ENCODE measurements around the gene CCDC91. TPM values are rescaled to one million over a fixed set of nuclear protein-coding genes. Genes with fewer than 3 reads are reported as not detected.

CCDC91 gene
- total and polyA plus RNA-seq, 4 donors: 19.8 to 30.1 (median 28.7) TPM

DNA sequence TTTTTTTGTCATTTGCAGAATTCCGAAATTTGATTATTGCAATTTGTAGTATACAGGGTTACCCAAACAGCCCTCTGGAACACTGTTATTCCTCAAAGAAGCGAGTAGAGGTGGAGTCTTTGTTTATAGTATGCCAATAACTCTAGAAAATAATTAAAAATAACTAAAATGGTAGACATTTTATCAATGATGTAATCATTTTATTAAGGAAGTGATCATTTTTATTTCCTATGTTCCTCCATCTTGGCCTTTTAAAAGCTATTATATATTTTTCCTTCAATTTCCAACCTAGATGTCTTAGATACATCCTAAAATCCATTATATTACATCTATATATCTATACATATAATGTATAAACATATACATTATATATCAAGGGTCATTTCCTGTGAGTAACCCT is 106.0 kb downstream of the CCDC91 start:
- Histone ChIP-seq H3K4me1 (ENCODE audit: control insufficient read depth in 1 of 2, insufficient read depth in 2 of 2, low read length in 2 of 2) (no peaks in the 10 kb centered on the region), H3K9me3 (ENCODE audit: control insufficient read depth, low read length) (no peaks in the 10 kb centered on the region), H3K4me3 (ENCODE audit: low read length in 2 of 2) (no peak overlapping the region), H3K27me3 (ENCODE audit: control insufficient read depth in 1 of 2, insufficient read depth in 2 of 2, low read length in 1 of 2) (no peaks in the 10 kb centered on the region), H3K27ac (ENCODE audit: low read depth in 1 of 2, low read length in 2 of 2) (no peak overlapping the region), H3K36me3 (ENCODE audit: control insufficient read depth in 1 of 2, insufficient read depth in 2 of 2, low read length in 1 of 2) (peaks cover 0 to 2% of the 10 kb centered on the region in 2 donors)
- DNase-seq (no peak), ATAC-seq (ENCODE audit: low FRiP score) (no peak)
- intact Hi-C loops (cut with DNase I): no loop called here
- 96 to 97% methylated on average over 2 of the region's 2 CpGs for WGBS, 2 donors

DNA sequence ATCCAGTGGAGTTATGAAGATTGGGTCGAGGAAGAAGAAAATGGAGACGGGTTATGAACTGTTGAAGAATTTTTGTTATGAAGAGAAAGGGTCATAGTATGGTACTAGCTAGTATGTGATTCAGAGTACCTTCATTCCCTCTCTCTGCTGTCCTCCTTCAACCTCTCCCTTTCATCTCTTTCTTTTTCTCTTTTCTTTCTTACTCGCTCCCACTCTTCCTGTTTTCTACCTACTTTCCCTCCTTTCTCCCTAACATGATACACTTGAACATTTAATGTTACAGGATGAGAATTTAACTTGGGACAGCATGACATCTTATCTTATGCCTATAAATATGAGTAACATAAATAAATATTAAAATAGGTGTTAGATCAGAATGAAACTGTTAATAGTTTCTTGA is 112.9 kb downstream of the CCDC91 start:
- Histone ChIP-seq H3K4me3 (ENCODE audit: low read length in 2 of 2) (no peak overlapping the region), H3K27me3 (ENCODE audit: control insufficient read depth in 1 of 2, insufficient read depth in 2 of 2, low read length in 1 of 2) (no peaks in the 10 kb centered on the region), H3K27ac (ENCODE audit: low read depth in 1 of 2, low read length in 2 of 2) (no peak overlapping the region), H3K9me3 (ENCODE audit: control insufficient read depth, low read length) (no peaks in the 10 kb centered on the region), H3K4me1 (ENCODE audit: control insufficient read depth in 1 of 2, insufficient read depth in 2 of 2, low read length in 2 of 2) (no peaks in the 10 kb centered on the region), H3K36me3 (ENCODE audit: control insufficient read depth in 1 of 2, insufficient read depth in 2 of 2, low read length in 1 of 2) (no peaks in the 10 kb centered on the region)
- WGBS, 2 donors: 95 to 97% methylated on average over 3 of the region's 3 CpGs
- DNase-seq: no peak
- intact Hi-C loops (cut with DNase I): no loop called here
- no peak for ATAC-seq (ENCODE audit: low FRiP score)

DNA sequence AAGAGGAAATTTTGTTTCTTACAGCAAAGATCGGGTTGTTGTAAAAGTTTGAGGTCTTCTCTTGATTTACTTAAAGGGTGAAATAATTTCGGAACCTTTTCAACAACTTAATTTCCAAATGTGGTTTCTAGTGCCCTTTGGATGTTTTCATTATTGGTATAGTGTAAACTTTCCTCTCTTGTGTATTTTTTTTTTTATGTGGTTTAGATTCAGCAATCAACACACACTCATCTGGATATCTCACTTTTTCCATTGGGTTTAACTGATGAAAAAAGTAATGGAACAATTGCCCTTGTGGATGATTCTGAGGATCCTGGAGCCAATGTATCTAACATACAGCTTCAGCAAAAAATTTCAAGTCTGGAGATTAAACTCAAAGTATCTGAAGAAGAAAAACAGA is 116.3 kb downstream of the CCDC91 start:
- no peak for DNase-seq
- 98 to 100% methylated on average over 2 of the region's 2 CpGs for WGBS, 2 donors
- Histone ChIP-seq H3K4me3 (ENCODE audit: low read length in 2 of 2) (no peak overlapping the region), H3K27me3 (ENCODE audit: control insufficient read depth in 1 of 2, insufficient read depth in 2 of 2, low read length in 1 of 2) (no peaks in the 10 kb centered on the region), H3K4me1 (ENCODE audit: control insufficient read depth in 1 of 2, insufficient read depth in 2 of 2, low read length in 2 of 2) (no peaks in the 10 kb centered on the region), H3K9me3 (ENCODE audit: control insufficient read depth, low read length) (no peaks in the 10 kb centered on the region), H3K36me3 (ENCODE audit: control insufficient read depth in 1 of 2, insufficient read depth in 2 of 2, low read length in 1 of 2) (no peaks in the 10 kb centered on the region), H3K27ac (ENCODE audit: low read depth in 1 of 2, low read length in 2 of 2) (no peak overlapping the region)
- intact Hi-C loops (cut with DNase I): no loop called here
- no peak for ATAC-seq (ENCODE audit: low FRiP score)

DNA sequence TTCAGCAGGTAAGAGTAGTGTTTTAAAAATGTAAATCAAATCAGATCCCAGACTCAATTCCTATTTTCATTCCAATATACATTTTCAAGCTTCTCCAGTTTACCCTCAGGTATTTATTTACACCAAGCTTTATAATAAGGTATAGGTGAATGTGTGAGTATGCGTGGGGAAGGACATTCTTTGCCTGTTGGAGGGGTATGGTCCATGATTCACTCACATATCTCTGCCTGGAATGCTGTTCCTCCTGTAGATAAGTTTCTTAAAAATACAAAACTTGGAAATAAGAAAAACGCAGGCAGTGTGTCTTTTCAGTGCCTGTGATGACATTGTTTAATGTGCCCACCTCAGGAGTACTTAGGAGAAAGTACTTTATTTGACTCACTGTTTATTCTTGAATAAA is 118.6 kb downstream of the CCDC91 start:
- no peak for ATAC-seq (ENCODE audit: low FRiP score)
- DNase-seq: no peak
- no peak overlapping the region for H3K4me3 ChIP-seq (ENCODE audit: low read length in 2 of 2)
- no peaks in the 10 kb centered on the region for H3K9me3 ChIP-seq (ENCODE audit: control insufficient read depth, low read length)
- intact Hi-C loops (cut with DNase I): no loop called here
- no peaks in the 10 kb centered on the region for H3K27me3 ChIP-seq (ENCODE audit: control insufficient read depth in 1 of 2, insufficient read depth in 2 of 2, low read length in 1 of 2)
- H3K36me3 ChIP-seq (ENCODE audit: control insufficient read depth in 1 of 2, insufficient read depth in 2 of 2, low read length in 1 of 2): no peaks in the 10 kb centered on the region
- H3K27ac ChIP-seq (ENCODE audit: low read depth in 1 of 2, low read length in 2 of 2): no peak overlapping the region
- H3K4me1 ChIP-seq (ENCODE audit: control insufficient read depth in 1 of 2, insufficient read depth in 2 of 2, low read length in 2 of 2): peaks cover 0 to 4% of the 10 kb centered on the region in 2 donors
- 75 to 79% methylated on average over 2 of the region's 2 CpGs for WGBS, 2 donors

DNA sequence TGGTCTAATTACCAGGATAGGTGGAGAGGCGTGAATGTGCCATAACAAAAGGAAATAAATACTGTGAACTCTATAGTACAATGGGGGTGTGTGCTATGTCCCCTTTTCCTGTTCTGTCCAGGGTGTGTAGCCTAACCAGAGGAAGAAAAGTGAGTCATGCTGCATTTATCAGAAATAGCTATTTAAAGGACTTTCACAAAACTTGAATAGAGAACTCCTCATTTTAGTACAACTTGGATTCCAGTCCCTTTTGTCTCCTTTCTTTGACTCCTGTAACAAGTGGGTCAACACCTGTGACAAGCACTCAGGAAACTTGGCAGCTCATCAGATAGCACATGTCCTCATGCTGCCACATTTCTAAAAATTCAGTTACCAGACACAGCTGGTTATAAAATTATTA is 123.4 kb downstream of the CCDC91 start:
- Histone ChIP-seq H3K27ac (ENCODE audit: low read depth in 1 of 2, low read length in 2 of 2) (no peak overlapping the region), H3K27me3 (ENCODE audit: control insufficient read depth in 1 of 2, insufficient read depth in 2 of 2, low read length in 1 of 2) (no peaks in the 10 kb centered on the region), H3K36me3 (ENCODE audit: control insufficient read depth in 1 of 2, insufficient read depth in 2 of 2, low read length in 1 of 2) (no peaks in the 10 kb centered on the region), H3K9me3 (ENCODE audit: control insufficient read depth, low read length) (no peaks in the 10 kb centered on the region), H3K4me3 (ENCODE audit: low read length in 2 of 2) (no peak overlapping the region), H3K4me1 (ENCODE audit: control insufficient read depth in 1 of 2, insufficient read depth in 2 of 2, low read length in 2 of 2) (peaks cover 0 to 4% of the 10 kb centered on the region in 2 donors)
- intact Hi-C loops (cut with DNase I): no loop called here
- WGBS, 2 donors: 52 to 68% methylated on average over 1 of the region's 1 CpG
- ATAC-seq (ENCODE audit: low FRiP score) (no peak), DNase-seq (no peak)

DNA sequence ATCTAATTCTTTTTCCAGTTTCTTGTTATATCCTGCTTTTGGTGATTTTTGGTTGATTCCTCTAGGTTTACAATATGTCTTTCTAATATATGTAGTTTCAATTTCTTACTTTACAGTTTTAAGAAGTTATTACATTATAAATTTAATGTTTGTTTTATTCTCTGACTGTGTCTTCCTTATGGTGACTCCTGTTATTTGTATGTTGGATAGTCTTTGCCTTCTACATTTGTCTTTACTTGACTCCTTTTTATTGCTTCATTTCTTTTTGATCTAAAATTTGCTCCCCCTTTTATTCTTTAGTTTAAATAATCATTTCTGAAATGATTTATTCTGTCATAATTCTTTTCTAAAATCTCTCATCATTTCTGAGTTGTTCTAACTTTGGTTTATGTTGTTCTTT is 125.8 kb downstream of the CCDC91 start:
- no peak overlapping the region for H3K4me3 ChIP-seq (ENCODE audit: low read length in 2 of 2)
- ATAC-seq (ENCODE audit: low FRiP score) (no peak), DNase-seq (no peak)
- no peaks in the 10 kb centered on the region for H3K9me3 ChIP-seq (ENCODE audit: control insufficient read depth, low read length)
- H3K36me3 ChIP-seq (ENCODE audit: control insufficient read depth in 1 of 2, insufficient read depth in 2 of 2, low read length in 1 of 2): no peaks in the 10 kb centered on the region
- intact Hi-C loops (cut with DNase I): no loop called here
- H3K4me1 ChIP-seq (ENCODE audit: control insufficient read depth in 1 of 2, insufficient read depth in 2 of 2, low read length in 2 of 2): peaks cover 0 to 4% of the 10 kb centered on the region in 2 donors
- H3K27me3 ChIP-seq (ENCODE audit: control insufficient read depth in 1 of 2, insufficient read depth in 2 of 2, low read length in 1 of 2): no peaks in the 10 kb centered on the region
- H3K27ac ChIP-seq (ENCODE audit: low read depth in 1 of 2, low read length in 2 of 2): no peak overlapping the region

DNA sequence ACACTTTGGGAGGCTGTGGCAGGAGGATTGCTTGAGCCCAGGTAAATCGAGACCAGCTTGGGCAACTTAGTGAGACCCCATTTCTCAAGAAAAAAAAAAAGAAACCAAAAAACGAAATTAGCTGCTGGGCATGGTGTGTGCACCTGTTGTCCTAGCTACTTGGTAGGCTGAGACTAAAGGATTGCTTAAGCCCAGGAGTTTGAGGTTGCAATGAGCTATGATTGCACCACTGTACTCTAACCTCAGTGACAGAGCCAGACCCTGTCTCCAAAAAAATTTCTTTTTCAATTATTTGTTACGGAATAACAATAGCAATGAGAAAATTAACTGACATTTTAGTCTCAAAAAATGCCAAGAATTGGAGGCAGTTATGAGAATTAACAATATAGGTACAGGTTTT is 128.0 kb downstream of the CCDC91 start:
- intact Hi-C loops (cut with DNase I): no loop called here
- ATAC-seq (ENCODE audit: low FRiP score) (no peak), DNase-seq (no peak)
- no peak overlapping the region for H3K4me3 ChIP-seq (ENCODE audit: low read length in 2 of 2)
- no peaks in the 10 kb centered on the region for H3K9me3 ChIP-seq (ENCODE audit: control insufficient read depth, low read length)
- H3K36me3 ChIP-seq (ENCODE audit: control insufficient read depth in 1 of 2, insufficient read depth in 2 of 2, low read length in 1 of 2): no peaks in the 10 kb centered on the region
- WGBS, 2 donors: 81 to 82% methylated on average over 3 of the region's 3 CpGs
- H3K4me1 ChIP-seq (ENCODE audit: control insufficient read depth in 1 of 2, insufficient read depth in 2 of 2, low read length in 2 of 2): peaks cover 0 to 4% of the 10 kb centered on the region in 2 donors
- H3K27me3 ChIP-seq (ENCODE audit: control insufficient read depth in 1 of 2, insufficient read depth in 2 of 2, low read length in 1 of 2): no peaks in the 10 kb centered on the region
- no peak overlapping the region for H3K27ac ChIP-seq (ENCODE audit: low read depth in 1 of 2, low read length in 2 of 2)

DNA sequence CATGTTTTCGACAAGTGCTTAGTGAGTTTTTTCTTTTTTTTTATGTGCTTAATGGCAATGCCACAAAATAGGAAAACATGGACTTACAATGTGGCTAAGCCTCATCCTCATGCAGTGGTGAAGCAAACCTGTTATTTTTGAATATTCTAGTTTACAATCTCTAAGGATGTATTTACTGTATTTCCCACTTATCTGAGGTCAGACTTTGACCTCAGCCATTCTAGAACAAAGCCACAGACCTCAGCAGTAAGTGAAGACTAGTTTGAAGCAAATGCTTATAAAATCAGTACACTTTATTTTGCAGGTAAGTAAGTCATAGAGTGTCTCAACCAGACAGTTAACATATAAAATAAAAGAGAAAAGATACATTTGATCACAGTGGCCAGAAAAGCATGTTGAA is 130.1 kb downstream of the CCDC91 start:
- no peaks in the 10 kb centered on the region for H3K36me3 ChIP-seq (ENCODE audit: control insufficient read depth in 1 of 2, insufficient read depth in 2 of 2, low read length in 1 of 2)
- H3K9me3 ChIP-seq (ENCODE audit: control insufficient read depth, low read length): no peaks in the 10 kb centered on the region
- intact Hi-C loops (cut with DNase I): no loop called here
- WGBS, 2 donors: 89 to 90% methylated on average over 1 of the region's 1 CpG
- no peak overlapping the region for H3K4me3 ChIP-seq (ENCODE audit: low read length in 2 of 2)
- DNase-seq (no peak), ATAC-seq (ENCODE audit: low FRiP score) (no peak)
- no peak overlapping the region for H3K27ac ChIP-seq (ENCODE audit: low read depth in 1 of 2, low read length in 2 of 2)
- H3K27me3 ChIP-seq (ENCODE audit: control insufficient read depth in 1 of 2, insufficient read depth in 2 of 2, low read length in 1 of 2): no peaks in the 10 kb centered on the region
- no peaks in the 10 kb centered on the region for H3K4me1 ChIP-seq (ENCODE audit: control insufficient read depth in 1 of 2, insufficient read depth in 2 of 2, low read length in 2 of 2)

DNA sequence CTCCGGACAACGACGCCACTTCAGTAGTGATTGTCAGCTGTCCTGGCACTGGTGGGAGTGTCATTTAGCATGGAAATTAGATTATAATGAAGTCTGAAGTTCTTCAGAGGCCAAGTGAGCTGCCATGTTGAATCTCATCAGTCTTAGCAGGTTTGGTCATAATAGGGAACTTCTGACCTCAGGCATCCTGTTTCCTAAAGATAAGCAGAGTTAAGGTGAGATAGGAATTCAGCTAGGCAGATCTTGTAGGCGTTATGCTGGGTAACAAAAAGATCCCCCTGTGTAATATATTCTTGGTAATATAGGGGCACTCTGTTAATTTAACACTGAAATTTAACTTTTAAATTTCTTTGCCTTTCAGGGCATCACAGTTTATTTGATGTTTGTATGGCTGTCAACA is 137.5 kb downstream of the CCDC91 start:
- no peaks in the 10 kb centered on the region for H3K27me3 ChIP-seq (ENCODE audit: control insufficient read depth in 1 of 2, insufficient read depth in 2 of 2, low read length in 1 of 2)
- no peaks in the 10 kb centered on the region for H3K36me3 ChIP-seq (ENCODE audit: control insufficient read depth in 1 of 2, insufficient read depth in 2 of 2, low read length in 1 of 2)
- intact Hi-C loops (cut with DNase I): no loop called here
- peaks cover 0 to 2% of the 10 kb centered on the region in 2 donors for H3K4me1 ChIP-seq (ENCODE audit: control insufficient read depth in 1 of 2, insufficient read depth in 2 of 2, low read length in 2 of 2)
- H3K9me3 ChIP-seq (ENCODE audit: control insufficient read depth, low read length): no peaks in the 10 kb centered on the region
- DNase-seq (no peak), ATAC-seq (ENCODE audit: low FRiP score) (no peak)
- H3K27ac ChIP-seq (ENCODE audit: low read depth in 1 of 2, low read length in 2 of 2): no peak overlapping the region
- WGBS, 2 donors: 97% methylated on average over 4 of the region's 4 CpGs
- H3K4me3 ChIP-seq (ENCODE audit: low read length in 2 of 2): no peak overlapping the region
